Activated CD4-positive, alpha-beta memory T cell treated with anti-CD3 and anti-CD28 coated beads, Interleukin-2, amount 10 ng/mL, durations not matched to agents 7 days and 5 days (primary cell): Measurements from ENCODE around the gene GBX2. TPM values are rescaled to one million over a fixed set of nuclear protein-coding genes. Genes with fewer than 3 reads are reported as not detected.

Source experiments
- CTCF ChIA-PET: fragments of 350-600 bp; sonication (Branson Sonifier 250); formaldehyde crosslinking; loops from one replicate; lab custom pipeline; 2021; ENCODE audit warnings: antibody characterized with exemption, inconsistent platforms; lab: Charles Lee
- POLR2A ChIA-PET: fragments of 350-600 bp; sonication (Branson Sonifier 250); formaldehyde crosslinking; loops from one replicate; lab custom pipeline; 2021; ENCODE audit warnings: antibody characterized with exemption; lab: Charles Lee
- DNase-seq: peaks from one replicate; pipeline ENCODE4 v3.0.0-alpha.2; 2020
- H3K27ac Mint-ChIP-seq: one replicate; pipeline ENCODE4 v1.8.0; 2021; ENCODE audit warnings: mild to moderate bottlenecking, mixed read lengths
- H3K27me3 Mint-ChIP-seq: one replicate; pipeline ENCODE4 v1.8.0; 2021; ENCODE audit warnings: mixed read lengths
- H3K36me3 Mint-ChIP-seq: one replicate; pipeline ENCODE4 v1.8.0; 2021; ENCODE audit warnings: low read depth, mixed read lengths
- H3K4me1 Mint-ChIP-seq: one replicate; pipeline ENCODE4 v1.8.0; 2021; ENCODE audit warnings: mixed read lengths
- H3K4me3 Mint-ChIP-seq: one replicate; pipeline ENCODE4 v1.8.0; 2021; ENCODE audit warnings: mild to moderate bottlenecking, mixed read lengths
- H3K9me3 Mint-ChIP-seq: one replicate; pipeline ENCODE4 v1.8.0; 2021; ENCODE audit warnings: mixed read lengths
- total RNA-seq, 2 experiments: library from RNA; stranded (reverse); gene quantifications; one replicate each; pipeline ENCODE4 v1.2.3, GENCODE V29; 2021

GBX2 gene
- total RNA-seq, 2 experiments from 2014 or later, result not detected

DNA sequence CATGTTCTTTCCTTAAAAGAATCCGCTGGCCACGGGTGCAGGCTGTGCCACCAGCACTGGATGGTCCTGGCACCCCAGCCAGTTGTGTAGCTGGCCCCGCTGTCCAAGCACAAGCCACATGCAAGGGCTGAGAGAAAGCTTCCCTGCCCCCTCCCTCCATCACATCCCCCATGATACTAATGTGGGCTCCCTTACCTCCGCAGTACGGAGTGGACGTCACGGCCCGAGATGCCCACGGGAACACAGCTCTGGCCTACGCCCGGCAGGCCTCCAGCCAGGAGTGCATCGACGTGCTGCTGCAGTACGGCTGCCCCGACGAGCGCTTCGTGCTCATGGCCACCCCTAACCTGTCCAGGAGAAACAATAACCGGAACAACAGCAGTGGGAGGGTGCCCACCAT is 44.5 kb downstream of the GBX2 start:
- ChIA-PET CTCF (no interaction called here), POLR2A (no interaction called here)
- H3K4me1 Mint-ChIP-seq, result no peaks in the 10 kb centered on the region
- H3K4me3 Mint-ChIP-seq, result no peak overlapping the region
- H3K27ac Mint-ChIP-seq, result no peak overlapping the region
- no peaks in the 10 kb centered on the region for H3K36me3 Mint-ChIP-seq
- DNase-seq, result no peak
- peaks cover 6% of the 10 kb centered on the region for H3K27me3 Mint-ChIP-seq
- no peaks in the 10 kb centered on the region for H3K9me3 Mint-ChIP-seq

DNA sequence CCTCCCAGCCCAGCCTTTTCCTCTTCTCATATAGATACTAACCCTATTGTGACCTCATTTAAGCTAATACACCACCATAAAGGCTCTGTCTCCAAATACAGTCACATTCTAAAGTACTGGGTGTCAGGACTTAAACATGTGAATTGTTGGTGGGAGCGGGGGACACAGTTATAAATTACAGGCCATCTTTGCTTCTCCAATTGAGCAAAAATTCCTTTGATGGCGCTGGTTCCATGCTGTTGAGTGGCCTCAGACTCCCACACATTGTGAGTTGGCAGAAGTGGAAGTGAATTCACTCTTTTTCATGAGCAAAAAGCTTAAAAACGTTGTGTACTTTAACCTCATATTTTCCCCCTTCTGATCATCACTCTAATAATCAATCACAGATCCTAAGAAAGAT is 46.0 kb downstream of the GBX2 start:
- Mint-ChIP-seq H3K27ac (no peak overlapping the region), H3K36me3 (no peaks in the 10 kb centered on the region), H3K4me3 (no peak overlapping the region), H3K27me3 (peaks cover 9% of the 10 kb centered on the region), H3K9me3 (no peaks in the 10 kb centered on the region), H3K4me1 (no peaks in the 10 kb centered on the region)
- no peak for DNase-seq
- ChIA-PET CTCF (no interaction called here), POLR2A (no interaction called here)

DNA sequence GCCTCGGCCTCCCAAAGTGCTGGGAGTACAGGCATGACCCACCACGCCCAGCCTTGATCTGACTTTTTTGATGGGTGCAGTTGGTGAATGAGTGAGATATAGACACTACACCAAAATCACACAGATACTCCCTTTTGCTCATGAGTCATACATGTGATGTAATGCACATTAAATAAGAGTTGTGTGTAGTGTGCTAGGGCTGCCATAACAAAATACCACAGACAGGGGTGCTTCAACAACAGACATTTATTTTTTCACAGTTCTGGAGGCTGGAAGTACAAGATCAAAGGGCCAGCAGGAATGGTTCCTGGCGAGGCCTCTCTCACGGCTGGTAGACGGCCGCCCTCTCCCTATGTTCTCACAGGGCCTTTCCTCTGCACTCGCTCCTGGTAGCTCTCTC is 46.6 kb downstream of the GBX2 start:
- Mint-ChIP-seq H3K4me1 (no peaks in the 10 kb centered on the region), H3K27me3 (peaks cover 10% of the 10 kb centered on the region), H3K9me3 (no peaks in the 10 kb centered on the region), H3K4me3 (no peak overlapping the region), H3K27ac (no peak overlapping the region), H3K36me3 (no peaks in the 10 kb centered on the region)
- POLR2A ChIA-PET, result no interaction called here
- DNase-seq, result no peak
- CTCF ChIA-PET, result no interaction called here

DNA sequence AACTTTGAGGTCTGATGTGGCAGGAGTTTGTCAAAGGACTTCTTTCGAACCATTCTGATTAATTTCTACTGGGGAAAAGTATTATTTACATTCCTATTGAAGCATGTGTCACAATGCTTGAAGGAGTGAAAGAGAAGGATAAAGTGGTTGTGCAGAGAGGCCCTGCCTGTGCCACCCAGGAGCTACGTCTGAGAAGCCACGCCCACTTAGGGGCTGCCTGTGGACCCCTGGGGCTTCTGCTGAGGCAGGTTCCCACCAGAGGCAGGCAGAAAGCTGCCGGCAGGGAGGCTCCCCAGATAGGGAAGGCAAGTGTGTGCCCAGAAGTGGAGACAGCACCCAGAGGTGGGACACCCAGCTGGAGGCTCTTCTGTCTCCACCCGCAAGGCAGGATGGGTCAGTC is 47.4 kb downstream of the GBX2 start:
- no peak for DNase-seq
- ChIA-PET CTCF (no interaction called here), POLR2A (no interaction called here)
- no peaks in the 10 kb centered on the region for H3K36me3 Mint-ChIP-seq
- no peak overlapping the region for H3K27ac Mint-ChIP-seq
- no peak overlapping the region for H3K4me3 Mint-ChIP-seq
- no peaks in the 10 kb centered on the region for H3K9me3 Mint-ChIP-seq
- peaks cover 10% of the 10 kb centered on the region for H3K27me3 Mint-ChIP-seq
- no peaks in the 10 kb centered on the region for H3K4me1 Mint-ChIP-seq

DNA sequence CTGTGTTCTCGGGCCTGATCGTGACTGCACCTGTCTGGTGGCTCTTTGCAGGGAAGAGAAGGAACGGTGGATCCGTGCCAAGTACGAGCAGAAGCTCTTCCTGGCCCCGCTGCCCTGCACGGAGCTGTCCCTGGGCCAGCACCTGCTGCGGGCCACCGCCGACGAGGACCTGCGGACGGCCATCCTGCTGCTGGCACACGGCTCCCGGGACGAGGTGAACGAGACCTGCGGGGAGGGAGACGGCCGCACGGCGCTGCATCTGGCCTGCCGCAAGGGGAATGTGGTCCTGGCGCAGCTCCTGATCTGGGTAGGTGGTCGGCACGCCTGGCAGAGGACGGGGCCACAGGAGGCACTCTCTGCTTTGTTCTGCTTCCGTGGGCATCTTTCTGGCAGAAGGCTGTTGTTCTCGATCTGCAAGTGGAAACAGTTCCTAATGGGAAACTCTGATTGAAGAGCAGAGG is 48.0 kb downstream of the GBX2 start:
- no peak for DNase-seq
- no peak overlapping the region for H3K4me3 Mint-ChIP-seq
- H3K27me3 Mint-ChIP-seq, result peaks cover 10% of the 10 kb centered on the region
- no peaks in the 10 kb centered on the region for H3K4me1 Mint-ChIP-seq
- no peaks in the 10 kb centered on the region for H3K9me3 Mint-ChIP-seq
- ChIA-PET POLR2A (no interaction called here), CTCF (no interaction called here)
- H3K36me3 Mint-ChIP-seq, result no peaks in the 10 kb centered on the region
- no peak overlapping the region for H3K27ac Mint-ChIP-seq

DNA sequence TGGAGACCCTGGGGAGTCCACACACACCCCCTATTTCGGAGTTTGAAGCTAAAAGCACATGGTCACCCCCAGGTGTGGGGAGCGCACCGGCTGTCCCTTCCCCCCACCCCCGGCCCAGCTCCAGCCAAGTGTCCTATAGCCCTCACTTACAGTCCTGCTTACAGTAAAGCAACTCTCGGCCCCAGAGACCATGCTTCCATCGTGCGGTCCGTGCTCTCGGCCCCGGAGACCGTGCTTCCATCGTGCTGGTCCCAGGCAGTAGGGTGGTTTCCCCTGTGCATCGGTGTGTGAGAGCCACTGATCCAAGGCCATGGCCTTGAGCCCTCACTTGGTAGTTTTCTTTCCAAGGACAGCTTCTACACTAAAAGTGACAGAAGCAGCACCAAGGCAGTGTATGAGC is 48.7 kb downstream of the GBX2 start:
- Mint-ChIP-seq H3K36me3 (no peaks in the 10 kb centered on the region), H3K27ac (no peak overlapping the region), H3K9me3 (no peaks in the 10 kb centered on the region), H3K4me3 (no peak overlapping the region), H3K27me3 (peaks cover 10% of the 10 kb centered on the region), H3K4me1 (no peaks in the 10 kb centered on the region)
- ChIA-PET CTCF (no interaction called here), POLR2A (no interaction called here)
- no peak for DNase-seq

DNA sequence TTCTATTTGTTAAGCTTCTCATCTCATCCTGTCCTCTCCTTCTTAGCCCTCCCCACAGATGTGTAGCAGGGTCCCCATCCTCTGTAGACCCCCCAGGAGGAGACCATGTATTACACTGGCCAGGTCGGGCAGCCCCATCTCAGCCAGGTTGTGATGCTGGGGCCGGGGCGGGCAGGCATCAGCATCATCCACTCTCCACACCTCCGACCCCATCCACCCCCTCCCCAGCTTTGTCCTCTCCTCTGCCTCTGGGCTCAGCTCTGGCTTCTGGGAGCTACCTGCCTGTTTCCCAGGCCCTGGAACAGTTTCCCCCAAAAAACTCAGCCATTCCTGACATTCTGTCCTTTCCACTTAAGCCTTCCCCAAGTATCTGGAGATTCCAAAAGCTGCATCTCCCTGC is 49.2 kb downstream of the GBX2 start:
- no peaks in the 10 kb centered on the region for H3K4me1 Mint-ChIP-seq
- peaks cover 10% of the 10 kb centered on the region for H3K27me3 Mint-ChIP-seq
- no peak overlapping the region for H3K27ac Mint-ChIP-seq
- DNase-seq, result no peak
- ChIA-PET POLR2A (no interaction called here), CTCF (no interaction called here)
- H3K36me3 Mint-ChIP-seq, result no peaks in the 10 kb centered on the region
- no peaks in the 10 kb centered on the region for H3K9me3 Mint-ChIP-seq
- H3K4me3 Mint-ChIP-seq, result no peak overlapping the region

DNA sequence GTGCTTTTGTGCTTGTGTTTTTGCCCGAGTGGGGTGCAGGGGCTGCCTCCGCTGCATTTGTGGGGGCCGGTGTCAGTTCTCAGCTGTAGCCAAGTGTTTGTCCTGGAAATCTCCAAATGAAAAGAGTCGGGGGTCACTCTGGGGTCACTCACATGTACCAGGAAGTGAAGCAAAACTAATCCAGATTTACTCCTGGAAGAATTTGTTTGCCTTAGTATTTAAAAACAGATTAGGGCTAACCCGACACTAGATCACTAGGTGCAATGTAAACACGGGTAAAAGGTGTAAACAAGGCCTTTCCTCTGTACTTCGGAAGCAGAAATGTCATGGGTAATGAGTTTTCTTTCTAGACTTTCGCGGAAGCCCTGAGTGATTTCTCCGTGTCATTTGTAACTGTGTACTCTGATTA is 50.3 kb downstream of the GBX2 start:
- CTCF ChIA-PET, result no interaction called here
- H3K27ac Mint-ChIP-seq, result no peak overlapping the region
- no peaks in the 10 kb centered on the region for H3K9me3 Mint-ChIP-seq
- DNase-seq, result no peak
- POLR2A ChIA-PET, result no interaction called here
- H3K27me3 Mint-ChIP-seq, result peaks cover 10% of the 10 kb centered on the region
- no peaks in the 10 kb centered on the region for H3K4me1 Mint-ChIP-seq
- H3K36me3 Mint-ChIP-seq, result no peaks in the 10 kb centered on the region
- no peak overlapping the region for H3K4me3 Mint-ChIP-seq

DNA sequence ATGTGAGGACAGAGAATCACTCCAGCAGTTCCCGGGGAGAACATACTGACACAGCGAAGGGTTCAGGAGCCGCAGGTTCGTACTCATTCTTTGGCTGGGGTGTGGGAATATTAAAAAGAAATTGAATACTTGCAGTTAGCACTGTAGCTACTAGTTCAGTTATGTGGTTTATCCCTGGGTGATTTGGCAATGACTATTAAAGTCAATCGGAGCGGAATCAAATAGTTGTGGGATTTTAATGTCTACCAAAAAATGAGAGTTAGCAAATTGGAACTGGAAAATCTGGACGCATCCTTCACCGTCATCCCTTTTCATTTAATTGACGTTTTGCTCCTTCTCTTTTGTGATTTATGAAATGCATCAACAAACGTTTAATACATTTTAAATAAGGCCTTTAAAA is 50.8 kb downstream of the GBX2 start:
- no peak for DNase-seq
- peaks cover 10% of the 10 kb centered on the region for H3K27me3 Mint-ChIP-seq
- CTCF ChIA-PET, result no interaction called here

More for the DNA sequence above, 50.8 kb downstream of the GBX2 start:
- no peaks in the 10 kb centered on the region for H3K9me3 Mint-ChIP-seq
- H3K36me3 Mint-ChIP-seq, result no peaks in the 10 kb centered on the region
- no peaks in the 10 kb centered on the region for H3K4me1 Mint-ChIP-seq
- POLR2A ChIA-PET, result no interaction called here
- H3K27ac Mint-ChIP-seq, result no peak overlapping the region
- H3K4me3 Mint-ChIP-seq, result no peak overlapping the region

Other genes starting within 250 kb of the GBX2 start
- not detected for gene ASB18, start 96.0 kb upstream of the GBX2 start, total RNA-seq